Karpas-422 (cell line): ENCODE results near the gene PPL. TPM values are rescaled to one million over a fixed set of nuclear protein-coding genes. Genes with fewer than 3 reads are reported as not detected.

Source experiments
- DNase-seq: peaks from one replicate; pipeline ENCODE4 v3.0.0-alpha.2; 2015
- H2AFZ ChIP-seq: fragments of 200-600 bp; sonication (generic); 2 replicates; pipeline ENCODE4 v1.6.1; 2014; ENCODE audit warnings: antibody characterized with exemption, low read length, mixed read lengths
- H3K27ac ChIP-seq: fragments of 200-600 bp; sonication (generic); 2 replicates; pipeline ENCODE4 v1.5.1; 2014; ENCODE audit warnings: mild to moderate bottlenecking, low read length, moderate library complexity
- H3K27me3 ChIP-seq: fragments of 200-600 bp; sonication (generic); 2 replicates; pipeline ENCODE4 v1.6.1; 2014; ENCODE audit warnings: low read length, mixed read lengths
- H3K36me3 ChIP-seq: fragments of 200-600 bp; sonication (generic); 2 replicates; pipeline ENCODE4 v1.6.1; 2014; ENCODE audit warnings: low read length, mixed read lengths; ENCODE audit not compliant: insufficient read depth
- H3K4me1 ChIP-seq: fragments of 200-600 bp; sonication (generic); 2 replicates; pipeline ENCODE4 v1.6.1; 2014; ENCODE audit warnings: mild to moderate bottlenecking, low read length, mixed read lengths
- H3K4me2 ChIP-seq: fragments of 200-600 bp; sonication (generic); 2 replicates; pipeline ENCODE4 v1.6.1; 2014; ENCODE audit warnings: low read length, low read depth, mild to moderate bottlenecking; ENCODE audit not compliant: poor library complexity, severe bottlenecking
- H3K4me3 ChIP-seq: fragments of 200-600 bp; sonication (generic); 2 replicates; pipeline ENCODE4 v1.5.1; 2014; ENCODE audit warnings: mild to moderate bottlenecking, antibody characterized with exemption, low read length, mixed read lengths
- H3K79me2 ChIP-seq: fragments of 200-600 bp; sonication (generic); 2 replicates; pipeline ENCODE4 v1.6.1; 2014; ENCODE audit warnings: mild to moderate bottlenecking, low read length, mixed read lengths
- H3K9ac ChIP-seq: fragments of 200-600 bp; sonication (generic); 2 replicates; pipeline ENCODE4 v1.6.0; 2014; ENCODE audit warnings: low read length
- H3K9me2 ChIP-seq: fragments of 200-600 bp; sonication (generic), shearing (Covaris generic); replicated peaks from 2 replicates; pipeline ENCODE4 v1.6.0; 2014; ENCODE audit warnings: mild to moderate bottlenecking, low read length, moderate library complexity; ENCODE audit not compliant: insufficient read depth
- H3K9me3 ChIP-seq: fragments of 300-700, 200-600 bp; sonication (generic); 2 replicates; pipeline ENCODE4 v1.6.1; 2014; ENCODE audit warnings: low read length, mixed read lengths
- H4K20me1 ChIP-seq: fragments of 200-600 bp; sonication (generic); 2 replicates; pipeline ENCODE4 v1.6.1; 2014; ENCODE audit warnings: mild to moderate bottlenecking, antibody characterized with exemption, low read length, low read depth; ENCODE audit not compliant: insufficient read depth
- total RNA-seq: library from RNA; depleted of rRNA; stranded (reverse); fragments of >200 nt; shearing (Covaris generic); gene quantifications from 2 replicates; pipeline ENCODE4 v1.2.3, GENCODE V29; 2014; ENCODE audit warnings: low replicate concordance

PPL gene
- total RNA-seq, 1 experiment from 2014 or later: not detected

- no peak overlapping the region for H3K27ac ChIP-seq
- no peak overlapping the region for H3K9ac ChIP-seq
- H3K36me3 ChIP-seq: no peaks in the 10 kb centered on the region
- H3K4me1 ChIP-seq: no peaks in the 10 kb centered on the region
- H3K79me2 ChIP-seq: no peaks in the 10 kb centered on the region
- H3K9me3 ChIP-seq: no peaks in the 10 kb centered on the region
- no peak for DNase-seq
- H3K27me3 ChIP-seq: no peaks in the 10 kb centered on the region
- no peaks in the 10 kb centered on the region for H4K20me1 ChIP-seq
- no peak overlapping the region for H3K4me2 ChIP-seq
- no peak overlapping the region for H3K4me3 ChIP-seq
- no peaks in the 10 kb centered on the region for H3K9me2 ChIP-seq
- no peak overlapping the region for H2AFZ ChIP-seq
Observed at GRCh38 chr16:4940719-4941118, 3.8 kb upstream of the PPL start.

- Histone ChIP-seq H3K27me3 (no peaks in the 10 kb centered on the region), H3K9me2 (no peaks in the 10 kb centered on the region), H3K9ac (no peak overlapping the region), H3K4me1 (no peaks in the 10 kb centered on the region), H3K36me3 (no peaks in the 10 kb centered on the region), H3K27ac (no peak overlapping the region), H3K4me2 (no peak overlapping the region), H3K9me3 (no peaks in the 10 kb centered on the region), H3K79me2 (no peaks in the 10 kb centered on the region), H4K20me1 (no peaks in the 10 kb centered on the region), H2AFZ (no peak overlapping the region), H3K4me3 (no peak overlapping the region)
- DNase-seq: no peak
Observed at GRCh38 chr16:4938683-4939030, 1.7 kb upstream of the PPL start.

- Histone ChIP-seq H3K9me3 (no peaks in the 10 kb centered on the region), H4K20me1 (no peaks in the 10 kb centered on the region), H3K4me2 (no peak overlapping the region), H3K27ac (no peak overlapping the region), H3K27me3 (no peaks in the 10 kb centered on the region), H3K79me2 (no peaks in the 10 kb centered on the region), H3K4me3 (no peak overlapping the region), H3K9me2 (no peaks in the 10 kb centered on the region), H3K4me1 (no peaks in the 10 kb centered on the region), H3K36me3 (no peaks in the 10 kb centered on the region), H3K9ac (no peak overlapping the region), H2AFZ (no peak overlapping the region)
- DNase-seq: no peak
Observed at GRCh38 chr16:4937782-4938682, 1.1 kb upstream of the PPL start.

- H3K79me2 ChIP-seq: no peaks in the 10 kb centered on the region
- no peaks in the 10 kb centered on the region for H4K20me1 ChIP-seq
- no peak overlapping the region for H3K4me3 ChIP-seq
- DNase-seq: no peak
- H3K36me3 ChIP-seq: no peaks in the 10 kb centered on the region
- no peak overlapping the region for H3K27ac ChIP-seq
- H3K9ac ChIP-seq: no peak overlapping the region
- H3K4me1 ChIP-seq: no peaks in the 10 kb centered on the region
- no peaks in the 10 kb centered on the region for H3K9me3 ChIP-seq
- H3K4me2 ChIP-seq: no peak overlapping the region
- no peaks in the 10 kb centered on the region for H3K9me2 ChIP-seq
- H2AFZ ChIP-seq: no peak overlapping the region
- H3K27me3 ChIP-seq: no peaks in the 10 kb centered on the region
Observed at GRCh38 chr16:4936181-4936990, 562 bp downstream of the PPL start.

GRCh38 chr16:4935241-4935855, 1.6 kb downstream of the PPL start:
- no peak overlapping the region for H3K4me2 ChIP-seq
- H3K36me3 ChIP-seq: no peaks in the 10 kb centered on the region
- no peaks in the 10 kb centered on the region for H3K9me2 ChIP-seq
- H3K27me3 ChIP-seq: no peaks in the 10 kb centered on the region
- H3K4me3 ChIP-seq: no peak overlapping the region
- no peaks in the 10 kb centered on the region for H3K4me1 ChIP-seq
- H4K20me1 ChIP-seq: no peaks in the 10 kb centered on the region
- H3K9me3 ChIP-seq: no peaks in the 10 kb centered on the region
- no peak overlapping the region for H3K27ac ChIP-seq
- DNase-seq: no peak
- no peak overlapping the region for H3K9ac ChIP-seq
- no peaks in the 10 kb centered on the region for H3K79me2 ChIP-seq
- H2AFZ ChIP-seq: no peak overlapping the region

GRCh38 chr16:4934591-4934990, 2.4 kb downstream of the PPL start:
- Histone ChIP-seq H3K27ac (no peak overlapping the region), H3K9me2 (no peaks in the 10 kb centered on the region), H3K9ac (no peak overlapping the region), H3K4me1 (no peaks in the 10 kb centered on the region), H3K27me3 (no peaks in the 10 kb centered on the region), H3K36me3 (no peaks in the 10 kb centered on the region), H3K9me3 (no peaks in the 10 kb centered on the region), H4K20me1 (no peaks in the 10 kb centered on the region), H3K79me2 (no peaks in the 10 kb centered on the region), H3K4me2 (no peak overlapping the region), H2AFZ (no peak overlapping the region), H3K4me3 (no peak overlapping the region)
- DNase-seq: no peak

GRCh38 chr16:4933871-4934395, 3.0 kb downstream of the PPL start:
- Histone ChIP-seq H3K9me2 (no peaks in the 10 kb centered on the region), H3K4me1 (no peaks in the 10 kb centered on the region), H3K27ac (no peak overlapping the region), H3K4me3 (no peak overlapping the region), H3K27me3 (no peaks in the 10 kb centered on the region), H3K4me2 (no peak overlapping the region), H2AFZ (no peak overlapping the region), H3K36me3 (no peaks in the 10 kb centered on the region), H4K20me1 (no peaks in the 10 kb centered on the region), H3K9me3 (no peaks in the 10 kb centered on the region), H3K79me2 (no peaks in the 10 kb centered on the region), H3K9ac (no peak overlapping the region)
- no peak for DNase-seq

GRCh38 chr16:4933433-4933832, 3.5 kb downstream of the PPL start:
- H3K4me3 ChIP-seq: no peak overlapping the region
- H3K4me2 ChIP-seq: no peak overlapping the region
- no peak overlapping the region for H3K27ac ChIP-seq
- H3K9ac ChIP-seq: no peak overlapping the region
- no peaks in the 10 kb centered on the region for H3K9me2 ChIP-seq
- H3K4me1 ChIP-seq: no peaks in the 10 kb centered on the region
- no peaks in the 10 kb centered on the region for H3K36me3 ChIP-seq
- no peaks in the 10 kb centered on the region for H3K9me3 ChIP-seq
- no peaks in the 10 kb centered on the region for H3K27me3 ChIP-seq
- DNase-seq: no peak
- H3K79me2 ChIP-seq: no peaks in the 10 kb centered on the region
- H2AFZ ChIP-seq: no peak overlapping the region
- H4K20me1 ChIP-seq: no peaks in the 10 kb centered on the region
